Pancreas (tissue), 10 donors: ENCODE measurements around the gene PHETA2. TPM values are rescaled to one million over a fixed set of nuclear protein-coding genes. Genes with fewer than 3 reads are reported as not detected.

Source experiments
- ATAC-seq, 4 donors: fragments of 200-7000 bp; cut with Tn5 transposase; one replicate each; pipeline versions ENCODE4 v1.8.0 to v1.9.1; 2020; ENCODE audit warnings: mild to moderate bottlenecking in 4 of 4, moderate library complexity in 4 of 4
- DNase-seq, 6 donors: peaks; one replicate each; pipeline ENCODE4 v3.0.0-alpha.2; 2020
- FAIRE-seq: peaks from 2 replicates; lab custom pipeline; 2012; peaks lifted over from hg19 to GRCh38; lab: Jason Lieb, UNC
- H3K27ac ChIP-seq, 4 donors: fragments of 200-600 bp; sonication (generic); 1 replicate in 3 of 4; 2 replicates in 1 of 4; pipeline versions ENCODE4 v1.5.0 to v1.8.0; 2020
- H3K27me3 ChIP-seq, 4 donors: fragments of 200-600 bp; one replicate each; pipeline ENCODE4 v1.8.0; 2021
- H3K36me3 ChIP-seq, 3 donors: fragments of 200-600 bp; sonication (generic) in 1 of 3; one replicate each; pipeline versions ENCODE4 v1.5.0 to v1.8.0; 2020 to 2021
- H3K4me1 ChIP-seq, 3 donors: fragments of 200-600 bp; one replicate each; pipeline ENCODE4 v1.8.0; 2021
- H3K4me3 ChIP-seq, 4 donors: fragments of 200-600 bp; sonication (generic) in 2 of 4; one replicate each; pipeline versions ENCODE4 v1.5.0 to v1.8.0; 2020 to 2021
- H3K9me3 ChIP-seq, 4 donors: fragments of 200-600 bp; one replicate each; pipeline ENCODE4 v1.8.0; 2021
- CTCF ChIP-seq, 4 donors: fragments of 200-600 bp; sonication (generic) in 3 of 4; IDR thresholded peaks; one replicate each; pipeline versions ENCODE4 v1.5.0 to v1.8.0; 2021; ENCODE audit warnings: antibody characterized with exemption in 4 of 4
- WGBS, 2 donors: extraction: QIAGEN DNeasy Blood & Tissue Kit; methylation state at CpG; one replicate each; pipeline ENCODE4 v1.1.7; 2013; 5-methylcytosine and 5-hydroxymethylcytosine counted together
- intact Hi-C, 3 donors: fragments of 100-400 bp; cut with DNase I; formaldehyde crosslinking; loops; one replicate each; pipeline versions ENCODE4 v1.11.1 to v1.14.2; 2022
- polyA plus RNA-seq, 2 donors: library from polyadenylated mRNA; stranded (reverse); fragments of 200-250 nt; gene quantifications; one replicate each; pipeline ENCODE4 v1.2.3, GENCODE V29; 2013
- total RNA-seq, 6 donors: library from RNA; stranded (reverse); fragmentation: NEBNext Ultra II Directional in 4 of 6; extraction: Animal tissue kit (Norgen Biotek cat#: 25700) in 4 of 6; gene quantifications; one replicate each; pipeline versions ENCODE4 v1.2.1 to v1.2.4, GENCODE V29; 2021 to 2023
- donor health status: healthy with polysubstance abuse.
- donor health status: DM: no; HTN: no; CAD: no; lungs with moderate emphysema.
- donor health status: DM: no; HTN: no; CAD: no.
- donor health status: control.
- donor health status: control.
- donor health status: Bipolar disorder and iron deficiency.
- donor health status: DM: yes; HTN: yes; CAD: no.
- donor health status: DM: no; HTN: no; CAD: no.
- donor health status: DM: no; HTN: no; CAD: no.
- donor health status: DM: yes; HTN: yes; CAD: no.

The PHETA2 gene
- total and polyA plus RNA-seq, 8 donors: 7.4 to 10.9 (median 9.8) TPM

GRCh38 chr22:42035256-42035655 is 38.8 kb upstream of the PHETA2 start:
- no peak for TF ChIP-seq CTCF (IDR thresholded peaks at IDR 0.05)
- no peaks in the 10 kb centered on the region for H3K9me3 ChIP-seq
- H3K4me3 ChIP-seq: no peak overlapping the region
- ATAC-seq (no peak), FAIRE-seq (no peak), DNase-seq (no peak)
- intact Hi-C loops: no loop called here
- no peak overlapping the region for H3K27ac ChIP-seq
- H3K36me3 ChIP-seq: no peaks in the 10 kb centered on the region
- WGBS, 2 donors: 90 to 94% methylated on average over 8 of the region's 8 CpGs
- H3K27me3 ChIP-seq: no peaks in the 10 kb centered on the region
- no peaks in the 10 kb centered on the region for H3K4me1 ChIP-seq

GRCh38 chr22:42039271-42039670 is 34.8 kb upstream of the PHETA2 start:
- H3K36me3 ChIP-seq: no peaks in the 10 kb centered on the region
- intact Hi-C loops: no loop called here

DNA sequence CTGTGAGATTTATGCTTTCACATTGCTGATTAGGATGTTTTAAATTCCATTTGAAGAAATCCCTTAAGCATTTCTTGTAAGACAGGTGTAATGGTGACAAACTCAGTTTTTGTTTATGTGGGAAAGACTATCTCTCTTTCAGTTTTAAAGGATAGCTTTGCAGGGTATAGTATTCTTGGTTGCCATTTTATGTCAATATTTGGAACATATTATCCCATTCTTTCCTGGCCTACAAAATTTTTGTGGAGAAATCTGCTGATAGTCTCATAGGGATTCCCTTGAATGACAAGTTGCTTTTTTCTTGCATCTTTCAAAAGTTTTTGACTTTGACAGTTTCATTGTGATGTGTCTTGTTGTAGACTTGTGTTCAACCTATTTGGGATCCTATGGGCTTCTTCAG is 32.3 kb upstream of the PHETA2 start:
- FAIRE-seq: no peak

More at GRCh38 chr22:42039271-42039670, 34.8 kb upstream of the PHETA2 start:
- ATAC-seq (no peak), FAIRE-seq (no peak), DNase-seq (no peak)
- Histone ChIP-seq H3K4me1 (no peaks in the 10 kb centered on the region), H3K9me3 (no peaks in the 10 kb centered on the region), H3K27me3 (no peaks in the 10 kb centered on the region), H3K4me3 (no peak overlapping the region), H3K27ac (no peak overlapping the region)
- TF ChIP-seq CTCF (IDR thresholded peaks at IDR 0.05): no peak
- WGBS, 2 donors: 91 to 94% methylated on average over 5 of the region's 5 CpGs

DNA sequence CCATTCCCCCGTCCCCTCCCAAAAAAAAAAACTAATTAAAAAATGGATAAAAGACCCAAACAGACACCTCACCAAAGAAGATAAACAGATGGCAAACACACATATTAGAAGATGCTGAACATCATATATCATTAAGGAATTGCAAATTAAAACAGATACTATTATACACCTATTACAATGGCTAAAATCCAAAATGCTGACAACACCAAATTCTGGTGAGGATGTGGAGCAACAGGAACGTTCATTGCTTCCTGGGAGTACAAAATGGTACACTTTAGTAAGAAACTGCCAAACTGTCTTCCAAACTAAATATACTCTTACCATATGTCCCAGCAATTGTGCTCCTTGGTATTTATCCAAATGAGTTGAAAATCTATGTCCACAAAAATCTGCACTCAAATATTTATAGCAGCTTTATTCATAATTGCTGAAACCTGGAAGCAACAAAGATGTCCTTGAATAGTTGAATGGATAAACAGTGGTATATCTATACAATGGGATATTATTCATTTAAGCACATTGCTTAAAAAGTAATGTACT is 23.3 kb upstream of the PHETA2 start:
- H3K27ac ChIP-seq: no peak overlapping the region
- H3K4me3 ChIP-seq: no peak overlapping the region
- no peaks in the 10 kb centered on the region for H3K4me1 ChIP-seq
- ATAC-seq (no peak), FAIRE-seq (no peak), DNase-seq (no peak)
- intact Hi-C loops: no loop called here
- no peaks in the 10 kb centered on the region for H3K27me3 ChIP-seq
- WGBS, 2 donors: 68 to 77% methylated on average over 2 of the region's 2 CpGs
- H3K36me3 ChIP-seq: no peaks in the 10 kb centered on the region
- no peaks in the 10 kb centered on the region for H3K9me3 ChIP-seq
- TF ChIP-seq CTCF (IDR thresholded peaks at IDR 0.05): no peak

More for the DNA sequence above, 32.3 kb upstream of the PHETA2 start:
- Histone ChIP-seq H3K36me3 (no peaks in the 10 kb centered on the region), H3K4me3 (no peak overlapping the region), H3K9me3 (no peaks in the 10 kb centered on the region), H3K27me3 (no peaks in the 10 kb centered on the region), H3K4me1 (no peaks in the 10 kb centered on the region), H3K27ac (no peak overlapping the region)
- ATAC-seq (no peak), DNase-seq (no peak)
- TF ChIP-seq CTCF (IDR thresholded peaks at IDR 0.05): no peak
- intact Hi-C loops: no loop called here

DNA sequence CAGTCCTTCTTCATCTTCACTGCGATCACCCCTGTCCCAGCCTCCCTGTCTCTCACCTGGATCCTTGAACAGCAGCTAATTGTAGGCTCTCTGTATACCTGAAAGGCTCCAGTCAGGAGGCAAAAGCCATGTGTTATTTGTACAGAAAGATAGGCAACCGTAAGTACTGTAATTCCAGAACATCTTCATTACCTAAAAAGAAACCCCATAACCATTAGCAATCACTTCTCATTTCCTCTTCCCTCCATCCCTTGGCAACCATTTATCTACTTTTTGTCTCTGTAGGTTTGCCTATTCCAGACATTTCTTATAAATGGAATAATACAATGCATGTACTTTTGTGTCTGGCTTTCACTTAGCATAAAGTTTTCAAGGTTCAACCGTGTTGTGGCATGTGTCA is 21.3 kb upstream of the PHETA2 start:
- no peak for TF ChIP-seq CTCF (IDR thresholded peaks at IDR 0.05)
- Histone ChIP-seq H3K36me3 (no peaks in the 10 kb centered on the region), H3K27ac (no peak overlapping the region), H3K27me3 (no peaks in the 10 kb centered on the region), H3K4me3 (no peak overlapping the region), H3K4me1 (no peaks in the 10 kb centered on the region), H3K9me3 (no peaks in the 10 kb centered on the region)
- FAIRE-seq: no peak
- ATAC-seq: no peak
- DNase-seq: no peak
- intact Hi-C loops: no loop called here
- 81% methylated on average over 3 of the region's 3 CpGs for WGBS, 2 donors
